ENCODE measurements around the gene FAM107A. TPM values are rescaled to one million over a fixed set of nuclear protein-coding genes. Genes with fewer than 3 reads are reported as not detected.

FAM107A gene
- total RNA-seq, 1 experiment from 2014 or later = not detected

DNA sequence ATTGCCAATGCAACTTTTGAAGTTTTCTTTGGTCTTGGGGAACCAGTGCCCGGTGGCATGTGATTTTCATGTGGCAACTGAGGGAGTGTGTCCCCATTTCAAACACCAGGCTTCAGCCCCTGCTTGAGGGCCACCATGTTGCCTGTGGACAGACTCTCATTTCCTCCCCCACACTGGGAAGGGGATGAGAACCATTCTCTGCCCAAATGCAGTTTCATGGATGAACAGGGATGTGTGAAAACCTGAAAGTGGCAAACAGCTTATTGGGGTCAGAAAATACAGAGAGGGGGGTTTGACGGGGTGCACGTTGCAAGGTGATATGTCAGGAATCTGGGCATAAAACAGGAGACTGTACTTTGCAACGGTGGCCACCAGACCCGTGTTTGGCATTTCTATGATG is 6.3 kb downstream of the FAM107A start:
- Histone ChIP-seq H4K20me1 (ENCODE audit: insufficient read depth) (no peaks in the 10 kb centered on the region), H3K9me2 (ENCODE audit: insufficient read depth) (no peaks in the 10 kb centered on the region), H3K4me3 (replicated peaks in 1 of 2; ENCODE audit: low read depth in 1 of 2, low read length in 2 of 2) (no peak overlapping the region), H3K4me2 (ENCODE audit: low read length) (no peak overlapping the region), H3K4me1 (ENCODE audit: control insufficient read depth in 1 of 2, insufficient read depth in 2 of 2, low read length in 2 of 2) (peaks cover 0 to 10% of the 10 kb centered on the region in 2 experiments; a peak in 1 of 4 replicates), H3K27ac (ENCODE audit: low read depth, low read length) (no peak overlapping the region), H2AFZ (ENCODE audit: low read depth, low read length, poor library complexity, severe bottlenecking) (no peak overlapping the region), H3K27me3 (ENCODE audit: insufficient read depth, low read length) (no peaks in the 10 kb centered on the region), H3K36me3 (ENCODE audit: control insufficient read depth in 1 of 2, insufficient read depth in 2 of 2, low read length in 2 of 2) (no peaks in the 10 kb centered on the region), H3K79me2 (ENCODE audit: insufficient read depth, low read length) (no peaks in the 10 kb centered on the region), H3K9me3 (ENCODE audit: control insufficient read depth in 1 of 2, insufficient read depth in 1 of 2, low read depth in 1 of 2, low read length in 2 of 2) (no peaks in the 10 kb centered on the region), H3K9ac (ENCODE audit: low read length) (no peak overlapping the region)
- ChIA-PET CTCF (interaction anchor here (1.6 to 3.7 kb wide), 2 partner anchors 33 to 60 kb away, joined by 3 to 53 read pairs; no protein-coding TSS in a partner anchor), POLR2A (interaction anchor here (0.6 kb wide), 1 partner anchor 201 kb away, joined by 4 read pairs; no protein-coding TSS in a partner anchor), RAD21 (ENCODE audit: low non-redundant PET in 1 of 2, low total read pairs in 2 of 2, uncharacterized antibody in 2 of 2, unreplicated experiment in 2 of 2) (interaction anchor here in 1 of 2 experiments (1.2 kb wide), 1 partner anchor 59 kb away, joined by 3 read pairs; no protein-coding TSS in a partner anchor)
- intact Hi-C loops (cut with micrococcal nuclease) = no loop called here
- ATAC-seq (no peak), DNase-seq (ENCODE audit: low read depth, low spot score) (no peak)
- no TSS peak for BruUV-seq (replicated peaks)
- TF ChIP-seq, protein P1, sequence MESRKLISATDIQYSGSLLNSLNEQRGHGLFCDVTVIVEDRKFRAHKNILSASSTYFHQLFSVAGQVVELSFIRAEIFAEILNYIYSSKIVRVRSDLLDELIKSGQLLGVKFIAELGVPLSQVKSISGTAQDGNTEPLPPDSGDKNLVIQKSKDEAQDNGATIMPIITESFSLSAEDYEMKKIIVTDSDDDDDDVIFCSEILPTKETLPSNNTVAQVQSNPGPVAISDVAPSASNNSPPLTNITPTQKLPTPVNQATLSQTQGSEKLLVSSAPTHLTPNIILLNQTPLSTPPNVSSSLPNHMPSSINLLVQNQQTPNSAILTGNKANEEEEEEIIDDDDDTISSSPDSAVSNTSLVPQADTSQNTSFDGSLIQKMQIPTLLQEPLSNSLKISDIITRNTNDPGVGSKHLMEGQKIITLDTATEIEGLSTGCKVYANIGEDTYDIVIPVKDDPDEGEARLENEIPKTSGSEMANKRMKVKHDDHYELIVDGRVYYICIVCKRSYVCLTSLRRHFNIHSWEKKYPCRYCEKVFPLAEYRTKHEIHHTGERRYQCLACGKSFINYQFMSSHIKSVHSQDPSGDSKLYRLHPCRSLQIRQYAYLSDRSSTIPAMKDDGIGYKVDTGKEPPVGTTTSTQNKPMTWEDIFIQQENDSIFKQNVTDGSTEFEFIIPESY (IDR thresholded peaks at IDR 0.05; ENCODE audit: extremely low read depth, insufficient replicate concordance, low read length) = no peak
- TF ChIP-seq SIN3A (IDR thresholded peaks at IDR 0.05; ENCODE audit: low read depth) = no peak
- TF ChIP-seq ZNF274 (IDR thresholded peaks at IDR 0.05; ENCODE audit: low read depth, low read length) = no peak
- TF ChIP-seq ZFX (IDR thresholded peaks at IDR 0.05) = no peak
- no peak for TF ChIP-seq CBX3 (IDR thresholded peaks at IDR 0.05; ENCODE audit: low read depth)
- TF ChIP-seq RAD21 (IDR thresholded peaks at IDR 0.05; ENCODE audit: low read depth) = no peak
- TF ChIP-seq SP1 (IDR thresholded peaks at IDR 0.05; ENCODE audit: low read depth) = no peak
- TF ChIP-seq TCF7L2 (IDR thresholded peaks at IDR 0.05; ENCODE audit: borderline replicate concordance, extremely low read depth, insufficient read depth, insufficient read length) = no peak
- no peak for TF ChIP-seq JUND (IDR thresholded peaks at IDR 0.05)
- TF ChIP-seq FOSL1 (IDR thresholded peaks at IDR 0.05; ENCODE audit: low read depth) = no peak
- TF ChIP-seq, protein P2, sequence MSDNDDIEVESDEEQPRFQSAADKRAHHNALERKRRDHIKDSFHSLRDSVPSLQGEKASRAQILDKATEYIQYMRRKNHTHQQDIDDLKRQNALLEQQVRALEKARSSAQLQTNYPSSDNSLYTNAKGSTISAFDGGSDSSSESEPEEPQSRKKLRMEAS (IDR thresholded peaks at IDR 0.05) = no peak
- no peak for TF ChIP-seq CEBPB (IDR thresholded peaks at IDR 0.05; ENCODE audit: low read depth)
- no peak for TF ChIP-seq EZH2phosphoT487 (IDR thresholded peaks at IDR 0.05; ENCODE audit: borderline replicate concordance)
- TF ChIP-seq SRF (IDR thresholded peaks at IDR 0.05; ENCODE audit: low read depth) = no peak
- TF ChIP-seq YY1 (IDR thresholded peaks at IDR 0.05; ENCODE audit: extremely low read depth, insufficient replicate concordance, low read depth, low read length) = no peak
- no peak for TF ChIP-seq POLR2AphosphoS5 (IDR thresholded peaks at IDR 0.05; ENCODE audit: low read depth, low read length)
- TF ChIP-seq ELF1 (IDR thresholded peaks at IDR 0.05; ENCODE audit: borderline replicate concordance, low read depth) = no peak
- no peak for TF ChIP-seq POLR2A (IDR thresholded peaks at IDR 0.05; ENCODE audit: borderline replicate concordance, extremely low read depth, insufficient read depth, insufficient read length)
- TF ChIP-seq, protein P3, sequence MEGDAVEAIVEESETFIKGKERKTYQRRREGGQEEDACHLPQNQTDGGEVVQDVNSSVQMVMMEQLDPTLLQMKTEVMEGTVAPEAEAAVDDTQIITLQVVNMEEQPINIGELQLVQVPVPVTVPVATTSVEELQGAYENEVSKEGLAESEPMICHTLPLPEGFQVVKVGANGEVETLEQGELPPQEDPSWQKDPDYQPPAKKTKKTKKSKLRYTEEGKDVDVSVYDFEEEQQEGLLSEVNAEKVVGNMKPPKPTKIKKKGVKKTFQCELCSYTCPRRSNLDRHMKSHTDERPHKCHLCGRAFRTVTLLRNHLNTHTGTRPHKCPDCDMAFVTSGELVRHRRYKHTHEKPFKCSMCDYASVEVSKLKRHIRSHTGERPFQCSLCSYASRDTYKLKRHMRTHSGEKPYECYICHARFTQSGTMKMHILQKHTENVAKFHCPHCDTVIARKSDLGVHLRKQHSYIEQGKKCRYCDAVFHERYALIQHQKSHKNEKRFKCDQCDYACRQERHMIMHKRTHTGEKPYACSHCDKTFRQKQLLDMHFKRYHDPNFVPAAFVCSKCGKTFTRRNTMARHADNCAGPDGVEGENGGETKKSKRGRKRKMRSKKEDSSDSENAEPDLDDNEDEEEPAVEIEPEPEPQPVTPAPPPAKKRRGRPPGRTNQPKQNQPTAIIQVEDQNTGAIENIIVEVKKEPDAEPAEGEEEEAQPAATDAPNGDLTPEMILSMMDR (IDR thresholded peaks at IDR 0.05 in 2 of 3, conservative IDR thresholded peaks at IDR 0.05 in 1 of 3; ENCODE audit: borderline replicate concordance in 1 of 3, insufficient read depth in 1 of 3, low read depth in 2 of 3, low read length in 2 of 3) = no peak
- no peak for TF ChIP-seq EGR1 (IDR thresholded peaks at IDR 0.05; ENCODE audit: low read depth)
